HG02759 (cell line): ENCODE data around the gene RBM18.
A peak's percentile ranks its signal among the peaks of the same experiment; 100 is the strongest.

ENCODE experiments used
- ATAC-seq: cut with Tn5 transposase; IDR thresholded peaks from one replicate; pipeline ENCODE4 v1.9.1; 2021; ENCODE audit warnings: mild to moderate bottlenecking, moderate library complexity; ENCODE audit not compliant: unreplicated experiment

Gene RBM18

GRCh38 chr9:122264360-122265148 is at the start of gene RBM18, which contains the start of gene MRRF:
TSS of gene RBM18 (minus strand) at chr9:122264840. CDS start at chr9:122261492, 3,348 bp downstream.
TSS of gene MRRF (plus strand) at chr9:122264882. CDS start at chr9:122270892, 6,010 bp downstream.
- peak; percentile 88 for ATAC-seq

- ATAC-seq, result no peak
Observed at GRCh38 chr9:122314165-122314564, 49.5 kb upstream of the RBM18 start.

GRCh38 chr9:122309861-122310260 is 45.2 kb upstream of the RBM18 start:
- ATAC-seq, result no peak

GRCh38 chr9:122307925-122308324 is 43.3 kb upstream of the RBM18 start:
- ATAC-seq, result no peak

GRCh38 chr9:122307061-122307460 is 42.4 kb upstream of the RBM18 start:
- ATAC-seq, result no peak

- ATAC-seq, result no peak
Observed at GRCh38 chr9:122302237-122303093, 37.8 kb upstream of the RBM18 start.

GRCh38 chr9:122297512-122297911 is 32.9 kb upstream of the RBM18 start:
- ATAC-seq, result no peak

- no peak for ATAC-seq
Observed at GRCh38 chr9:122294531-122294930, 29.9 kb upstream of the RBM18 start.

GRCh38 chr9:122291458-122291857 is 26.8 kb upstream of the RBM18 start:
- no peak for ATAC-seq

- ATAC-seq, result no peak
Observed at GRCh38 chr9:122287214-122287720, 22.6 kb upstream of the RBM18 start.

- peak; percentile 63 for ATAC-seq
Observed at GRCh38 chr9:122286764-122287163, 22.1 kb upstream of the RBM18 start.

- ATAC-seq, result no peak
Observed at GRCh38 chr9:122281368-122281767, 16.7 kb upstream of the RBM18 start.

- ATAC-seq, result no peak
Observed at GRCh38 chr9:122277285-122277897, 12.8 kb upstream of the RBM18 start.

- no peak for ATAC-seq
Observed at GRCh38 chr9:122276096-122276495, 11.5 kb upstream of the RBM18 start.

- ATAC-seq, result no peak
Observed at GRCh38 chr9:122274055-122274454, 9.4 kb upstream of the RBM18 start.

- no peak for ATAC-seq
Observed at GRCh38 chr9:122268041-122268814, 3.6 kb upstream of the RBM18 start.

- ATAC-seq, result peak; percentile 27
Observed at GRCh38 chr9:122265149-122265915, 692 bp upstream of the RBM18 start.

GRCh38 chr9:122263699-122264349 is 816 bp downstream of the RBM18 start:
- no peak for ATAC-seq

GRCh38 chr9:122262073-122262472 is 2.6 kb downstream of the RBM18 start:
- ATAC-seq, result no peak
